Measurements from ENCODE around the gene PKLR.

The PKLR gene

GRCh38 chr1:155282488-155283091 lies 18.6 kb downstream of the PKLR start:
- DNase-seq = no peak

GRCh38 chr1:155279268-155279667 lies 22.0 kb downstream of the PKLR start:
- DNase-seq = no peak

GRCh38 chr1:155278689-155279160 lies 22.5 kb downstream of the PKLR start:
- DNase-seq = no peak

- DNase-seq = peak; percentile 88
These were observed 23.1 kb downstream of the PKLR start for GRCh38 chr1:155277902-155278688.

GRCh38 chr1:155277070-155277901 lies 24.0 kb downstream of the PKLR start, which contains the start of gene HCN3:
TSS of gene HCN3 (plus strand) at chr1:155277463. CDS start at chr1:155277591, 128 bp downstream.
- DNase-seq = peak; percentile 98

- peak; percentile 97 for DNase-seq
These were observed 27.6 kb downstream of the PKLR start, which contains the start of gene CLK2 for GRCh38 chr1:155273343-155274245. TSS of gene CLK2 (minus strand) at chr1:155273504. CDS start at chr1:155270977, 2,527 bp downstream.

- DNase-seq = peak; percentile 70
These were observed 28.5 kb downstream of the PKLR start for GRCh38 chr1:155272466-155273342.

GRCh38 chr1:155269381-155269780 lies 31.9 kb downstream of the PKLR start:
- DNase-seq = no peak

- DNase-seq = no peak
These were observed 32.6 kb downstream of the PKLR start for GRCh38 chr1:155268630-155269029.

GRCh38 chr1:155267373-155267772 lies 33.9 kb downstream of the PKLR start:
- no peak for DNase-seq

- DNase-seq = no peak
These were observed 34.7 kb downstream of the PKLR start for GRCh38 chr1:155266553-155266952.

GRCh38 chr1:155263067-155263466 lies 38.2 kb downstream of the PKLR start:
- DNase-seq = no peak

GRCh38 chr1:155261852-155262673 lies 39.2 kb downstream of the PKLR start, which contains the start of gene SCAMP3:
TSS of gene SCAMP3 (minus strand) at chr1:155262360. CDS start at chr1:155262151, 209 bp downstream.
- peak; percentile 96 for DNase-seq

- DNase-seq = no peak
These were observed 39.8 kb downstream of the PKLR start for GRCh38 chr1:155261493-155261851.

GRCh38 chr1:155260276-155260675 lies 41.0 kb downstream of the PKLR start:
- no peak for DNase-seq

- no peak for DNase-seq
These were observed 45.0 kb downstream of the PKLR start for GRCh38 chr1:155256058-155256852.

GRCh38 chr1:155255243-155256007 lies 45.8 kb downstream of the PKLR start, which contains the start of gene ENTREP3:
TSS of gene ENTREP3 (minus strand) at chr1:155255483. CDS start at chr1:155254877, 606 bp downstream.
- DNase-seq = peak; percentile 74

- no peak for DNase-seq
These were observed 46.5 kb downstream of the PKLR start for GRCh38 chr1:155254714-155255242.

All from COR-L47 (cell line).